ENCODE data around the gene RABGAP1L. TPM values are rescaled to one million over a fixed set of nuclear protein-coding genes. Genes with fewer than 3 reads are reported as not detected.

The RABGAP1L gene
- total and polyA plus RNA-seq, 10 of the 15 experiments (the other 5 are each of a cell fraction or from before 2014, with no cell fraction given), result 5.8 to 194 (median 113) TPM

DNA sequence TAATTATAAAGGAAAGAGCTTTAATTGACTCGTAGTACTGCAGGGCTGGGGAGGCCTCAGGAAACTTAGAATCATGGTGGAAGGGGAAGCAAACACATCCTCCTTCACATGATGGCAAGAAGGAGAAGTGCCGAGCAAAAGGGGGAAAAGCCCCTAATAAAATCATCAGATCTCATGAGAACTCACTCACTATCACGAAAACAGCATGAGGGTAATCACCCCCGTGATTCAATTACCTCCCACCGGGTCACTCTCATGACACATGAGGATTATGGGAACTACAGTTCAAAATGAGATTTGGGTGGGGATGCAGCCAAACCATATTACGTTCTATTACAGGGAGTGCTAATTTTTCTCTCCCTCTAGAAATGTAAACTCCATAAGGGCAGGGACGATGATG is 878.1 kb downstream of the RABGAP1L start:
- Histone ChIP-seq H3K9ac (ENCODE audit: control insufficient read depth, insufficient read depth, low read length) (no peak overlapping the region), H3K36me3 (ENCODE audit: control insufficient read depth in 2 of 2, insufficient read depth in 2 of 2, low read length in 1 of 2) (no peaks in the 10 kb centered on the region), H3K4me3 (no peak overlapping the region), H3K9me3 (replicated peaks; ENCODE audit: control insufficient read depth, insufficient read depth, low read length) (no peaks in the 10 kb centered on the region), H4K20me1 (ENCODE audit: control insufficient read depth, insufficient read depth) (no peaks in the 10 kb centered on the region), H3K27ac (ENCODE audit: control insufficient read depth, insufficient read depth) (no peak overlapping the region), H3K79me2 (ENCODE audit: control insufficient read depth, insufficient read depth, low read length) (no peaks in the 10 kb centered on the region), H3K4me2 (ENCODE audit: control insufficient read depth, insufficient read depth) (no peak overlapping the region), H3K27me3 (replicated peaks in 1 of 2; ENCODE audit: control insufficient read depth in 2 of 2, insufficient read depth in 2 of 2, low read length in 1 of 2) (peaks cover 0 to 3% of the 10 kb centered on the region in 2 experiments; a peak in 2 of 4 replicates), H3K4me1 (ENCODE audit: control insufficient read depth, insufficient read depth, low read length) (no peaks in the 10 kb centered on the region), H2AFZ (ENCODE audit: control insufficient read depth, low read depth, low read length) (no peak overlapping the region)
- FAIRE-seq (no peak), ATAC-seq (no peak), DNase-seq (ENCODE audit: low read depth, low spot score) (no peak)
- in situ Hi-C loops (cut with MboI) (no loop called here), intact Hi-C loops (cut with micrococcal nuclease; ENCODE audit: unreplicated experiment) (no loop called here)
- RAD21 ChIA-PET (ENCODE audit: unreplicated experiment), result interaction anchor here (1.6 kb wide), 1 partner anchor 88 kb away, joined by 4 read pairs; no protein-coding TSS in a partner anchor
- 12% methylated on average over 7 of the region's 7 CpGs for WGBS (ENCODE audit: insufficient coverage, insufficient replicate concordance, low lambda C conversion rate, missing lambda C conversion rate)
- CTCF ChIA-PET, result interaction anchor here (0.5 to 1.4 kb wide), 2 partner anchors 8 to 15 kb away, joined by 3 to 4 read pairs; no protein-coding TSS in a partner anchor
- TF ChIP-seq SUPT20H (IDR thresholded peaks at IDR 0.05; ENCODE audit: borderline replicate concordance, control insufficient read depth, low read depth, low read length) (no peak), TCF7 (IDR thresholded peaks at IDR 0.05; ENCODE audit: borderline replicate concordance) (no peak), RBBP5 (conservative IDR thresholded peaks at IDR 0.05) (no peak), RCOR1 (conservative IDR thresholded peaks at IDR 0.05; ENCODE audit: low read depth, low read length) (no peak), BMI1 (IDR thresholded peaks at IDR 0.05; ENCODE audit: borderline replicate concordance) (no peak), ZNF384 (IDR thresholded peaks at IDR 0.05; ENCODE audit: borderline replicate concordance, low read depth, low read length) (no peak), MTA2 (IDR thresholded peaks at IDR 0.05; ENCODE audit: low read depth) (no peak), FOXM1 (IDR thresholded peaks at IDR 0.05; ENCODE audit: low read depth, low read length) (no peak)
- SMC1A ChIA-PET (ENCODE audit: uncharacterized antibody, unreplicated experiment), result interaction anchor here (1.2 kb wide), 1 partner anchor 88 kb away, joined by 4 read pairs; no protein-coding TSS in a partner anchor
- POLR2A ChIA-PET, result no interaction called here
- BruUV-seq (replicated peaks), result no TSS peak

Measured in GM12878 (cell line).